GM23338 (cell line): ENCODE data around the gene CLIP1. TPM values are rescaled to one million over a fixed set of nuclear protein-coding genes. Genes with fewer than 3 reads are reported as not detected.
"Not testable (repeated sequence)": the region's sequence is repeated elsewhere in the genome, so short reads cannot be mapped to it uniquely, and the experiment has no call there.

Experiments used
- ATAC-seq: fragments of 200-7000 bp; cut with Tn5 transposase; 3 replicates; pipeline ENCODE4 v1.9.1; 2020
- DNase-seq: peaks from one replicate; pipeline ENCODE4 v3.0.0-alpha.2; 2015; ENCODE audit warnings: low spot score
- H2AFZ ChIP-seq: fragments of 200-600 bp; sonication (generic); 2 replicates; pipeline ENCODE4 v1.8.0; 2016; ENCODE audit warnings: antibody characterized with exemption, mild to moderate bottlenecking, moderate library complexity
- H3F3A ChIP-seq: fragments of 200-600 bp; sonication (generic); replicated peaks from 2 replicates; pipeline ENCODE4 v1.8.0; 2017; ENCODE audit warnings: antibody characterized with exemption, mixed run types, low read depth
- H3K27ac ChIP-seq: fragments of 200-600 bp; sonication (generic); 2 replicates; pipeline ENCODE4 v1.6.1; 2016; ENCODE audit warnings: low read depth
- H3K27me3 ChIP-seq: fragments of 200-600 bp; sonication (generic); 2 replicates; pipeline ENCODE4 v1.8.0; 2016; ENCODE audit warnings: mild to moderate bottlenecking, mixed run types, moderate library complexity; ENCODE audit not compliant: insufficient read depth
- H3K36me3 ChIP-seq: fragments of 200-600 bp; sonication (generic); 2 replicates; pipeline ENCODE4 v1.8.0; 2016; ENCODE audit warnings: mild to moderate bottlenecking; ENCODE audit not compliant: insufficient read depth
- H3K4me1 ChIP-seq: fragments of 200-600 bp; sonication (generic); 2 replicates; pipeline ENCODE4 v1.8.0; 2016; ENCODE audit warnings: mild to moderate bottlenecking, moderate library complexity; ENCODE audit not compliant: insufficient read depth
- H3K4me2 ChIP-seq: fragments of 200-600 bp; sonication (generic); 2 replicates; pipeline ENCODE4 v1.7.1; 2017; ENCODE audit warnings: mixed run types
- H3K4me3 ChIP-seq: fragments of 200-600 bp; sonication (generic); 2 replicates; pipeline ENCODE4 v1.6.1; 2016; ENCODE audit warnings: mixed run types
- H3K79me2 ChIP-seq: fragments of 200-600 bp; sonication (generic); replicated peaks from 2 replicates; pipeline ENCODE4 v1.8.0; 2017; ENCODE audit warnings: mild to moderate bottlenecking; ENCODE audit not compliant: insufficient read depth
- H3K9me2 ChIP-seq: fragments of 200-600 bp; sonication (generic); 2 replicates; pipeline ENCODE4 v1.8.0; 2017; ENCODE audit not compliant: insufficient read depth
- H4K20me1 ChIP-seq: fragments of 200-600 bp; sonication (generic); replicated peaks from 2 replicates; pipeline ENCODE4 v1.8.0; 2017; ENCODE audit warnings: mild to moderate bottlenecking; ENCODE audit not compliant: insufficient read depth
- H3K27ac Mint-ChIP-seq: 2 replicates; pipeline ENCODE4 v1.8.0; 2020; ENCODE audit warnings: inconsistent platforms, mild to moderate bottlenecking, moderate library complexity, mixed read lengths
- H3K27me3 Mint-ChIP-seq: 3 replicates; pipeline ENCODE4 v1.8.0; 2022; ENCODE audit warnings: low read depth, mild to moderate bottlenecking, moderate library complexity, mixed read lengths, inconsistent platforms; ENCODE audit not compliant: insufficient read depth, poor library complexity
- H3K36me3 Mint-ChIP-seq: 3 replicates; pipeline ENCODE4 v1.8.0; 2021; ENCODE audit warnings: low read depth, mild to moderate bottlenecking, inconsistent platforms, moderate library complexity, mixed read lengths
- H3K4me1 Mint-ChIP-seq: 3 replicates; pipeline ENCODE4 v1.8.0; 2020; ENCODE audit warnings: mild to moderate bottlenecking, inconsistent platforms, mixed read lengths
- H3K4me3 Mint-ChIP-seq: 3 replicates; pipeline ENCODE4 v1.8.0; 2021; ENCODE audit warnings: moderate library complexity, mild to moderate bottlenecking, inconsistent platforms, mixed read lengths
- H3K9me3 Mint-ChIP-seq: 3 replicates; pipeline ENCODE4 v1.8.0; 2020; ENCODE audit warnings: moderate library complexity, mild to moderate bottlenecking, inconsistent platforms, mixed read lengths
- ZNF462 ChIP-seq: fragments of 250-450 bp; sonication (Bioruptor Pico); IDR thresholded peaks from 2 replicates; pipeline ENCODE4 v1.5.0; 2020; ENCODE audit warnings: mild to moderate bottlenecking, moderate library complexity
- polyA plus RNA-seq: library from polyadenylated mRNA; unstranded; fragments of >200 nt; fragmentation: Nextera tagmentation; extraction: Ambion mirVana; gene quantifications from 2 replicates; pipeline ENCODE4 v1.2.1, GENCODE V29; 2016
- total RNA-seq: library from RNA; depleted of rRNA; stranded (reverse); fragments of >200 nt; shearing (Covaris generic); gene quantifications from 2 replicates; pipeline ENCODE4 v1.2.3, GENCODE V29; 2014

Gene CLIP1
- total and polyA plus RNA-seq, 2 experiments from 2014 or later = 11.5 to 21.1 TPM

- H3K79me2 ChIP-seq, H3F3A ChIP-seq, H3K27ac Mint-ChIP-seq, H3K4me3 ChIP-seq, H3K36me3 Mint-ChIP-seq, H3K4me1 ChIP-seq, H3K27me3 ChIP-seq, H2AFZ ChIP-seq, H3K36me3 ChIP-seq, H3K9me2 ChIP-seq, ATAC-seq, H3K27me3 Mint-ChIP-seq, H3K4me3 Mint-ChIP-seq, H4K20me1 ChIP-seq, DNase-seq, H3K9me3 Mint-ChIP-seq, H3K4me2 ChIP-seq, H3K4me1 Mint-ChIP-seq, H3K27ac ChIP-seq: not testable (repeated sequence)
These were observed 25.4 kb upstream of the CLIP1 start for GRCh38 chr12:122447825-122448224.

- not testable (repeated sequence) for H3F3A ChIP-seq, H3K4me3 ChIP-seq, H3K27ac Mint-ChIP-seq, DNase-seq, H3K4me3 Mint-ChIP-seq, H3K4me1 Mint-ChIP-seq, H3K4me2 ChIP-seq, H3K36me3 ChIP-seq, H3K27ac ChIP-seq, H4K20me1 ChIP-seq, H3K36me3 Mint-ChIP-seq, H3K4me1 ChIP-seq, H3K27me3 ChIP-seq, H3K9me3 Mint-ChIP-seq, H3K79me2 ChIP-seq, ATAC-seq, H3K9me2 ChIP-seq, H2AFZ ChIP-seq, H3K27me3 Mint-ChIP-seq
These were observed 23.9 kb upstream of the CLIP1 start for GRCh38 chr12:122446390-122446789.

- not testable (repeated sequence) for H3K79me2 ChIP-seq, H3K27me3 Mint-ChIP-seq, H3K36me3 ChIP-seq, H3K4me2 ChIP-seq, H4K20me1 ChIP-seq, H3K27ac ChIP-seq, H3K9me2 ChIP-seq, H3K4me1 Mint-ChIP-seq, H3K4me1 ChIP-seq, ATAC-seq, DNase-seq, H3K4me3 Mint-ChIP-seq, H2AFZ ChIP-seq, H3K27ac Mint-ChIP-seq, H3K9me3 Mint-ChIP-seq, H3K27me3 ChIP-seq, H3F3A ChIP-seq, H3K36me3 Mint-ChIP-seq, H3K4me3 ChIP-seq
These were observed 21.6 kb upstream of the CLIP1 start for GRCh38 chr12:122444071-122444470.

GRCh38 chr12:122438822-122439221, 16.4 kb upstream of the CLIP1 start:
- H3K27ac Mint-ChIP-seq = 0 out of 2 replicates have a peak overlapping the region, but pooled peaks have one; percentile 11
- not testable (repeated sequence) for H3K36me3 Mint-ChIP-seq, H3K4me1 ChIP-seq, H3K27me3 ChIP-seq, H3F3A ChIP-seq, ATAC-seq, H3K27ac ChIP-seq, H3K9me3 Mint-ChIP-seq, H3K4me3 ChIP-seq, H3K4me2 ChIP-seq, H3K79me2 ChIP-seq, H3K27me3 Mint-ChIP-seq, DNase-seq, H3K4me3 Mint-ChIP-seq, H3K9me2 ChIP-seq, H4K20me1 ChIP-seq, H3K36me3 ChIP-seq, H3K4me1 Mint-ChIP-seq
- H2AFZ ChIP-seq = peak overlapping the region; percentile 63

GRCh38 chr12:122437656-122438121, 15.2 kb upstream of the CLIP1 start:
- no peak overlapping the region for H3K27ac ChIP-seq
- H3K27ac Mint-ChIP-seq = no peak overlapping the region
- no peak overlapping the region for H3K4me3 ChIP-seq
- H3K4me3 Mint-ChIP-seq = no peak overlapping the region
- no peaks in the 10 kb centered on the region for H3F3A ChIP-seq
- no peak overlapping the region for H3K4me2 ChIP-seq
- no peaks in the 10 kb centered on the region for H3K36me3 Mint-ChIP-seq
- peaks cover 3% of the 10 kb centered on the region for H3K27me3 Mint-ChIP-seq
- H3K9me3 Mint-ChIP-seq = no peaks in the 10 kb centered on the region
- no peaks in the 10 kb centered on the region for H4K20me1 ChIP-seq
- H2AFZ ChIP-seq = peak overlapping the region; percentile 72
- H3K9me2 ChIP-seq = no peaks in the 10 kb centered on the region
- no peaks in the 10 kb centered on the region for H3K79me2 ChIP-seq
- no peak; the same call in 2 of the 3 replicates for ATAC-seq
- H3K36me3 ChIP-seq = no peaks in the 10 kb centered on the region
- no peak for DNase-seq
- no peaks in the 10 kb centered on the region for H3K4me1 Mint-ChIP-seq
- H3K4me1 ChIP-seq = no peaks in the 10 kb centered on the region
- H3K27me3 ChIP-seq = no peaks in the 10 kb centered on the region
- TF ChIP-seq ZNF462 (CRISPR knock-in tag) = no peak
